Left lung (tissue), 10 donors: Measurements from ENCODE around the gene TCEA2. TPM values are rescaled to one million over a fixed set of nuclear protein-coding genes. Genes with fewer than 3 reads are reported as not detected.

ENCODE experiments used
- ATAC-seq: fragments of 200-7000 bp; cut with Tn5 transposase; one replicate; pipeline ENCODE4 v1.9.1; 2020; ENCODE audit warnings: moderate library complexity
- DNase-seq, 4 donors: peaks; one replicate each; pipeline ENCODE4 v3.0.0-alpha.2; 2013 to 2020
- H3K27ac ChIP-seq, 2 donors: fragments of 200-600 bp; sonication (generic) in 1 of 2; one replicate each; pipeline versions ENCODE4 v1.5.0 to v1.8.0; 2020 to 2021
- H3K27me3 ChIP-seq, 2 donors: fragments of 200-600 bp; sonication (generic) in 1 of 2; one replicate each; pipeline versions ENCODE4 v1.5.0 to v1.8.0; 2020 to 2021
- H3K36me3 ChIP-seq, 2 donors: fragments of 200-600 bp; sonication (generic) in 1 of 2; one replicate each; pipeline versions ENCODE4 v1.5.0 to v1.8.0; 2020 to 2021
- H3K4me1 ChIP-seq, 2 donors: fragments of 200-600 bp; one replicate each; pipeline ENCODE4 v1.8.0; 2021
- H3K4me3 ChIP-seq, 2 donors: fragments of 200-600 bp; sonication (generic) in 1 of 2; one replicate each; pipeline versions ENCODE4 v1.5.0 to v1.8.0; 2020 to 2021; ENCODE audit warnings: mild to moderate bottlenecking in 1 of 2
- H3K9me3 ChIP-seq, 2 donors: fragments of 200-600 bp; sonication (generic) in 1 of 2; one replicate each; pipeline versions ENCODE4 v1.5.0 to v1.8.0; 2020 to 2021
- intact Hi-C, 2 donors: fragments of 100-400 bp; cut with DNase I; formaldehyde crosslinking; loops; one replicate each; pipeline versions ENCODE4 v1.11.2 to v1.14.2; 2022
- polyA plus RNA-seq, 6 donors: library from polyadenylated mRNA; unstranded; fragments of 120-200 nt; gene quantifications; one replicate each; pipeline ENCODE4 v1.2.1, GENCODE V29; 2013; ENCODE audit not compliant: insufficient read length in 6 of 6
- total RNA-seq, 2 donors: library from RNA; stranded (reverse); fragmentation: NEBNext Ultra II Directional; extraction: Animal tissue kit (Norgen Biotek cat#: 25700); gene quantifications; one replicate each; pipeline ENCODE4 v1.2.1, GENCODE V29; 2021
- TF ChIP-seq, protein P1 (sequence below), 2 donors: fragments of 200-600 bp; sonication (generic) in 1 of 2; IDR thresholded peaks; one replicate each; pipeline versions ENCODE4 v1.5.0 to v1.8.0; 2021; ENCODE audit warnings: antibody characterized with exemption in 2 of 2
- donor health status: DM: no; HTN: yes; CAD: no.
- donor health status: DM: no; HTN: no; CAD: no.

The TCEA2 gene
- total and polyA plus RNA-seq, 8 donors: 31.2 to 93.0 (median 75.9) TPM

DNA sequence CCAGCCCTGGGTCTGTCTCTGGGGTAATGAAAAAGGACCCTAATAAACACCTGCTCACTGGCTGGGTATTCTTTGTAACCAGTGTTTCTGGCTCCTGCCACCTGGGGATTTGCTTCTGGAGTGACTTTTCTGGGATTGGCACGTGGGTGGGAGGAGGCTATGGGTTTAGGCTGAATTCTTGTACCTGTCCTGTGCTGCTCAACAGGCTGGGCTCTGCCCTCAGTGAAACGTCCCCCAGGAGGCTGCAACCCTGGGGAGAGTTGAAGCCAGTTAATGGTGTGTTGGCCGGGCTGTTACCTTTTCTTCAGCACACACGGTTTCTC lies 37.5 kb downstream of the TCEA2 start:
- Histone ChIP-seq H3K27ac (no peak overlapping the region), H3K4me3 (no peak overlapping the region), H3K36me3 (peaks cover 0 to 23% of the 10 kb centered on the region in 2 donors), H3K4me1 (peaks cover 6 to 14% of the 10 kb centered on the region in 2 donors), H3K27me3 (peaks cover 26 to 55% of the 10 kb centered on the region in 2 donors), H3K9me3 (no peaks in the 10 kb centered on the region)
- DNase-seq (peak in 1 of 4 donors; percentile 11), ATAC-seq (no peak)
- TF ChIP-seq, protein P1, sequence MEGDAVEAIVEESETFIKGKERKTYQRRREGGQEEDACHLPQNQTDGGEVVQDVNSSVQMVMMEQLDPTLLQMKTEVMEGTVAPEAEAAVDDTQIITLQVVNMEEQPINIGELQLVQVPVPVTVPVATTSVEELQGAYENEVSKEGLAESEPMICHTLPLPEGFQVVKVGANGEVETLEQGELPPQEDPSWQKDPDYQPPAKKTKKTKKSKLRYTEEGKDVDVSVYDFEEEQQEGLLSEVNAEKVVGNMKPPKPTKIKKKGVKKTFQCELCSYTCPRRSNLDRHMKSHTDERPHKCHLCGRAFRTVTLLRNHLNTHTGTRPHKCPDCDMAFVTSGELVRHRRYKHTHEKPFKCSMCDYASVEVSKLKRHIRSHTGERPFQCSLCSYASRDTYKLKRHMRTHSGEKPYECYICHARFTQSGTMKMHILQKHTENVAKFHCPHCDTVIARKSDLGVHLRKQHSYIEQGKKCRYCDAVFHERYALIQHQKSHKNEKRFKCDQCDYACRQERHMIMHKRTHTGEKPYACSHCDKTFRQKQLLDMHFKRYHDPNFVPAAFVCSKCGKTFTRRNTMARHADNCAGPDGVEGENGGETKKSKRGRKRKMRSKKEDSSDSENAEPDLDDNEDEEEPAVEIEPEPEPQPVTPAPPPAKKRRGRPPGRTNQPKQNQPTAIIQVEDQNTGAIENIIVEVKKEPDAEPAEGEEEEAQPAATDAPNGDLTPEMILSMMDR (IDR thresholded peaks at IDR 0.05): no peak
- intact Hi-C loops: no loop called here

- peak in 1 of 4 donors; percentile 20 for DNase-seq
- Histone ChIP-seq H3K27ac (no peak overlapping the region), H3K36me3 (peaks cover 0 to 23% of the 10 kb centered on the region in 2 donors), H3K27me3 (peaks cover 26 to 53% of the 10 kb centered on the region in 2 donors), H3K9me3 (no peaks in the 10 kb centered on the region), H3K4me1 (peaks cover 6 to 14% of the 10 kb centered on the region in 2 donors), H3K4me3 (no peak overlapping the region)
- no peak for ATAC-seq
- intact Hi-C loops: no loop called here
- TF ChIP-seq, protein P1 (IDR thresholded peaks at IDR 0.05): no peak
Observed at GRCh38 chr20:64100946-64101688, 38.1 kb downstream of the TCEA2 start.

DNA sequence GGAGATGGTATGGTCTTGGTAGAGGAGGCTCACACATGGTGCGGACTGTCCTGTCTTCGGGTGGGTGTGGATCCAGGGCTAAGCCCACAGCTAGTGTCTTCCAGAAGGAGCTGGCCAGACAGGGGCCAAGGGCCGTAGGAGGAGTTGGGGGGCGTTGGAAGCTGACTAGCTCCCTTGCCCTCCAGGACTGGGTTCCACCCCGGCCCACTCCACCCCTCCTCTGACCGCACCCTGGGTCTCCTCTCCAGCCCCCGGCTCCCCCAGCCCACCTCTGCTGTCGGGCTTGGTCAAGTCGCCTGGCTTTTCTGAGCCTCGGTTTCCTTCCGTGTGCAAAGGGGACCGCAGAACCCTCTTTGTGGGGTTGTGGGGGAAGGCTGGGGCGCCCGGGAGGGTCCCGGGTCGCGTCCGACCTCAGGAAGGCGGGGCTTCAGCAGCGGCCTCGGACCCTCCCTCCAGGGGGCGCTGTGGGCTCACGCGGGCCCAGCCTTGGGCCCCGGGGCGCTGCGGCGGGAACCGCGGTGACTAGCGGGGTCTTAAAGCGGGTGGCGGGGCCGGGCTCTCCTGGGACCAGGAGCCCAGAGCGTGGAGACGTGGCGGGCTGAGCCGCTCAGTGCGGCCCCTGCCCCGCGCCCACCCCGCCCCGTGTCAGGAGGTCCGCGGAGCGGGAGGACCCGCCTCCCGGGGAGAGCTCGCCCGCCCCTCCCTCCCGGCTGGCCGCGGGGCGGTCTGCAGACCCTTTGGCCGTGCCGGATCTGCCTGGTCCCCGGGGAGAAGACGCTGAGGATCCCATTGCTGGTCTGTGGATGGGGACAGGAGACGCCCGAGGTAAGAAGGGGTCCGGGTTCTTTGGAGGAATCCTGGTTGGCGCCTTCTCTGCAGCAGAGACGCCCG lies 39.0 kb downstream of the TCEA2 start:
- Histone ChIP-seq H3K27ac (no peak overlapping the region), H3K36me3 (peaks cover 0 to 23% of the 10 kb centered on the region in 2 donors), H3K4me3 (peak overlapping the region in 1 of 2 donors; percentile 18), H3K27me3 (peaks cover 26 to 58% of the 10 kb centered on the region in 2 donors), H3K4me1 (peaks cover 6 to 14% of the 10 kb centered on the region in 2 donors), H3K9me3 (no peaks in the 10 kb centered on the region)
- TF ChIP-seq, protein P1 (IDR thresholded peaks at IDR 0.05): peak; percentile 31 to 65
- intact Hi-C loops: no loop called here
- DNase-seq (peak in 1 of 4 donors; percentile 89), ATAC-seq (peak; percentile 80)

- DNase-seq (peak in 1 of 4 donors; percentile 72), ATAC-seq (no peak)
- Histone ChIP-seq H3K9me3 (no peaks in the 10 kb centered on the region), H3K36me3 (peaks cover 0 to 20% of the 10 kb centered on the region in 2 donors), H3K4me3 (no peak overlapping the region), H3K4me1 (peaks cover 6 to 14% of the 10 kb centered on the region in 2 donors), H3K27ac (no peak overlapping the region), H3K27me3 (peaks cover 26 to 65% of the 10 kb centered on the region in 2 donors)
- intact Hi-C loops: no loop called here
- TF ChIP-seq, protein P1 (IDR thresholded peaks at IDR 0.05): no peak
Observed at GRCh38 chr20:64102647-64103354, 39.8 kb downstream of the TCEA2 start.
